Heart left ventricle (tissue), 16 donors: Measurements from ENCODE around the gene SOX30. TPM values are rescaled to one million over a fixed set of nuclear protein-coding genes. Genes with fewer than 3 reads are reported as not detected.
"Not testable (repeated sequence)": the region's sequence is repeated elsewhere in the genome, so short reads cannot be mapped to it uniquely, and the experiment has no call there.

Experiments
- ATAC-seq, 4 donors: fragments of 200-7000 bp; cut with Tn5 transposase; one replicate each; pipeline ENCODE4 v1.9.1; 2020 to 2022; ENCODE audit warnings: moderate library complexity in 4 of 4, mild to moderate bottlenecking in 3 of 4, moderate number of reproducible peaks in 1 of 4
- DNase-seq, 5 donors: peaks; one replicate each; pipeline ENCODE4 v3.0.0-alpha.2; 2020
- H3K27ac ChIP-seq, 12 donors: fragments of 200-600 bp; sonication (generic) in 4 of 12; one replicate each; pipeline versions ENCODE4 v1.5.0 to v1.8.0; 2016 to 2022; ENCODE audit warnings: mild to moderate bottlenecking in 2 of 12
- H3K27me3 ChIP-seq, 9 donors: fragments of 200-600 bp; sonication (generic) in 2 of 9; one replicate each; pipeline versions ENCODE4 v1.5.1 to v1.8.0; 2016 to 2022; ENCODE audit warnings: mild to moderate bottlenecking in 3 of 9
- H3K36me3 ChIP-seq, 9 donors: fragments of 200-600 bp; sonication (generic) in 2 of 9; one replicate each; pipeline versions ENCODE4 v1.5.0 to v1.8.0; 2018 to 2022; ENCODE audit warnings: mild to moderate bottlenecking in 2 of 9
- H3K4me1 ChIP-seq, 12 donors: fragments of 200-600 bp; sonication (generic) in 4 of 12; one replicate each; pipeline versions ENCODE4 v1.5.0 to v1.8.0; 2016 to 2022; ENCODE audit warnings: mild to moderate bottlenecking in 3 of 12
- H3K4me3 ChIP-seq, 12 donors: fragments of 200-600 bp; sonication (generic) in 4 of 12; one replicate each; pipeline versions ENCODE4 v1.5.0 to v1.8.0; 2017 to 2022; ENCODE audit warnings: mild to moderate bottlenecking in 9 of 12, moderate library complexity in 4 of 12
- H3K9me3 ChIP-seq, 12 donors: fragments of 200-600 bp; sonication (generic) in 4 of 12; one replicate each; pipeline versions ENCODE4 v1.5.0 to v1.8.0; 2016 to 2022; ENCODE audit warnings: mild to moderate bottlenecking in 1 of 12
- POLR2A ChIP-seq, 2 donors: fragments of 450-650 bp; IDR thresholded peaks; one replicate each; pipeline ENCODE4 v1.6.1; 2017; ENCODE audit warnings: antibody characterized with exemption in 2 of 2, mild to moderate bottlenecking in 2 of 2, moderate library complexity in 2 of 2
- WGBS, 4 donors: extraction: QIAGEN DNeasy Blood & Tissue Kit in 2 of 4; methylation state at CpG; one replicate each; pipeline versions ENCODE4 v1.1.5 to v1.1.7; 2013 to 2018; 5-methylcytosine and 5-hydroxymethylcytosine counted together
- intact Hi-C, 10 donors: fragments of 100-400 bp; cut with DNase I; formaldehyde crosslinking; loops; one replicate each; pipeline versions ENCODE4 v1.11.1 to v1.14.2; 2022
- long read RNA-seq, 3 donors: library from polyadenylated mRNA; unstranded; transcript quantifications; one replicate each; pipeline ENCODE4 v2.0.0, GENCODE V29; 2020 to 2021
- polyA plus RNA-seq, 2 donors: library from polyadenylated mRNA; stranded (reverse); fragments of 200-250 nt; gene quantifications; one replicate each; pipeline ENCODE4 v1.2.3, GENCODE V29; 2013
- total RNA-seq, 9 donors: library from RNA; depleted of rRNA in 2 of 9; stranded (reverse); fragments of >200 nt in 2 of 9; fragmentation: NEBNext Ultra II Directional in 3 of 9; extraction: Animal tissue kit (Norgen Biotek cat#: 25700) in 3 of 9; gene quantifications; one replicate each; pipeline versions ENCODE4 v1.1.0 to v1.2.4, GENCODE V29; 2016 to 2023
- TF ChIP-seq, protein P1 (sequence below), 12 donors: fragments of 200-600 bp; sonication (generic) in 4 of 12; IDR thresholded peaks; one replicate each; pipeline versions ENCODE4 v1.5.0 to v1.8.0; 2018 to 2022; ENCODE audit warnings: antibody characterized with exemption in 12 of 12, mild to moderate bottlenecking in 5 of 12
- donor health status: ischemic (EF 13 %, LVEDD 7.1; RV severe dilation, severe dysfunction).
- donor health status: healthy with polysubstance abuse.
- donor health status: DM: no; HTN: yes; CAD: no.
- donor health status: DM: no; HTN: no; CAD: no.
- donor health status: ischemic (EF 25% LVEDD 6.9; RV normal size, moderate dysfunction).
- donor health status: ischemic (EF 25% LVEDD 5.7; RV mildly dilated, moderate dysfunction).
- donor health status: healthy.
- donor health status: DM: yes; HTN: yes; CAD: no.
- donor health status: ischemic (EF 35%, LVEDD 5.7; RV mildly dilated, moderate dysfunction).
- donor health status: nonischemic (EF 11% LVEDD 7.7; RV severe dilation, severe dysfunction).
- donor health status: DM: yes; HTN: yes; CAD: no.
- donor health status: PGD.
- donor health status: ischemic (EF 29% LVEDD 5.4; RV normal size, mild dysfunction).
- donor health status: nonischemic (EF 23%, LVEDD 6.1; RV moderate dilation, normal function).

Gene SOX30
- total RNA-seq (under 1 TPM in 4 of 9 donors, not detected in 5; 0.11 to 0.48 (median 0.19) TPM), polyA plus RNA-seq (under 1 TPM; 0.08 to 0.11 TPM)
- long read RNA-seq, donor 1, result 0 reads
- long read RNA-seq, donor 2, result 0 reads
- long read RNA-seq, donor 3, result 0 reads

DNA sequence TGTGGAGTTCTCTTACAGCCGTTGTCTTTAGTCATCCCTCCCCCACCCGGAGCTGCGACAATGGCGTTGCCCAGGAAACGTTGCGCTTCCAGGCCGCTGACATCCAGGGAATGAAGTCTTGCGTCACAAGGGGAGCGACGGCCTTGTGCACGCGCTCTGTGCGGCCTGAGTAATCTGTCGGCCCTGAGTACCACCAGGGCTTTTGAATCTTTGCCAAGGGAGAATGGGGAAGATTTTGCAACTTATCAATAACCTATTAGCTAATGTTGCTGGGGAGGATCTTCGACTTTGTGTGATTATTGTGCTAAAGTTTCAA lies at the start of gene SOX30:
Gene SOX30, minus strand, starts transcription at position 62 of the 316 bp plus-strand sequence. CDS start 360 bp downstream, outside the sequence.
- ATAC-seq (no peak), DNase-seq (no peak)
- intact Hi-C loops, result no loop called here
- Histone ChIP-seq H3K27me3 (peaks cover 0 to 5% (median 0%) of the 10 kb centered on the region in 9 donors), H3K27ac (peak within 1 kb of the TSS in 1 of 12 donors; percentile 7), H3K36me3 (no peaks in the 10 kb centered on the region), H3K9me3 (peaks cover 0 to 18% (median 4%) of the 10 kb centered on the region in 12 donors), H3K4me1 (peaks cover 0 to 7% (median 1%) of the 10 kb centered on the region in 12 donors), H3K4me3 (peak within 1 kb of the TSS in 11 of 12 donors; percentile 23 to 64 (median 52))
- no peak for TF ChIP-seq POLR2A (IDR thresholded peaks at IDR 0.05)
- TF ChIP-seq, protein P1, sequence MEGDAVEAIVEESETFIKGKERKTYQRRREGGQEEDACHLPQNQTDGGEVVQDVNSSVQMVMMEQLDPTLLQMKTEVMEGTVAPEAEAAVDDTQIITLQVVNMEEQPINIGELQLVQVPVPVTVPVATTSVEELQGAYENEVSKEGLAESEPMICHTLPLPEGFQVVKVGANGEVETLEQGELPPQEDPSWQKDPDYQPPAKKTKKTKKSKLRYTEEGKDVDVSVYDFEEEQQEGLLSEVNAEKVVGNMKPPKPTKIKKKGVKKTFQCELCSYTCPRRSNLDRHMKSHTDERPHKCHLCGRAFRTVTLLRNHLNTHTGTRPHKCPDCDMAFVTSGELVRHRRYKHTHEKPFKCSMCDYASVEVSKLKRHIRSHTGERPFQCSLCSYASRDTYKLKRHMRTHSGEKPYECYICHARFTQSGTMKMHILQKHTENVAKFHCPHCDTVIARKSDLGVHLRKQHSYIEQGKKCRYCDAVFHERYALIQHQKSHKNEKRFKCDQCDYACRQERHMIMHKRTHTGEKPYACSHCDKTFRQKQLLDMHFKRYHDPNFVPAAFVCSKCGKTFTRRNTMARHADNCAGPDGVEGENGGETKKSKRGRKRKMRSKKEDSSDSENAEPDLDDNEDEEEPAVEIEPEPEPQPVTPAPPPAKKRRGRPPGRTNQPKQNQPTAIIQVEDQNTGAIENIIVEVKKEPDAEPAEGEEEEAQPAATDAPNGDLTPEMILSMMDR (IDR thresholded peaks at IDR 0.05), result no peak
- WGBS, 4 donors, result 92 to 95% (median 92%) methylated on average over 15 of the region's 15 CpGs

DNA sequence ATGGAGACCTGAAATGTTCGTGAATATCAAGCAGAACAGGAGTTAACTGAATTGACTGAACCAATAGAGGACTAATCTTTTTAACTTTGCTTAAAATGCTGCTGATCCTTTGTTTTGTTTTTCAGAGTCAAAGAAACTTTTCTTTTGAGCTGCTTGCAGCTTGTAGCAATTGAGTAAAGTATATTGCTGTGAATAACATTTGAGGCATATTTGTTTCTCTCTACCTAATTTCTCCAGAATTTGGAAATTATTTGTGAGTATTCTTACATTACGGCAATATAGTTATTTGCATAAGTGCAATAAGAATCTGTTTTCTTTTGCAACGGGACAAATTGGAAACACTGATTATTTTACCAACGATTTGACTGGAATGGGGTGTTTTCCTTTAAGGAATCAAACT lies 46.4 kb upstream of the SOX30 start:
- H3K27ac ChIP-seq, H3K4me3 ChIP-seq, intact Hi-C loops, H3K36me3 ChIP-seq, ATAC-seq, H3K27me3 ChIP-seq, H3K4me1 ChIP-seq, DNase-seq: not testable (repeated sequence)
- H3K9me3 ChIP-seq, result peaks cover 0 to 27% (median 8%) of the 10 kb centered on the region in 12 donors
- WGBS, 4 donors, result 69 to 93% (median 72%) methylated on average over 4 of the region's 4 CpGs

DNA sequence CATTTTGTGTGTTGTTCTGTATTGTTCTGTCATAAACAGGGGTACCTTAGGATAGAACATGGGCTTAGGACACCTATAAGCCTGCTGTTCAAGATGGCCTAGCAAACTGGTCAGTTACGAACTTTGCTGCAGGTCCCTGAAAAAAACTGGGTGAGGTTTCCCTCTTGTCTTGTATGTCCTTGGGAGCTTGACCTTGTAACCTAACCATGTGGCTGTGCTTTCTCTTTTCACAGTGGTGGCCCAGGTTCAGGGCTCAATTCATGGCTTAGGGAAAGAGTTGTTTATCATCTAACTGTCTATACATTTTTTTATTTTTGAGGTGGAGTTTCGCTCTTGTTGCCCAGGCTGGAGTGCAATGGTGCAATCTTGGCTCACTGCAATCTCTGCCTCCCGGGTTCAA lies 43.9 kb upstream of the SOX30 start:
- ATAC-seq, H3K36me3 ChIP-seq, DNase-seq, intact Hi-C loops, H3K4me1 ChIP-seq, H3K4me3 ChIP-seq, H3K27ac ChIP-seq, H3K27me3 ChIP-seq: not testable (repeated sequence)
- WGBS, 4 donors, result 88 to 96% (median 94%) methylated on average over 3 of the region's 3 CpGs
- peaks cover 0 to 20% (median 5%) of the 10 kb centered on the region in 12 donors for H3K9me3 ChIP-seq

DNA sequence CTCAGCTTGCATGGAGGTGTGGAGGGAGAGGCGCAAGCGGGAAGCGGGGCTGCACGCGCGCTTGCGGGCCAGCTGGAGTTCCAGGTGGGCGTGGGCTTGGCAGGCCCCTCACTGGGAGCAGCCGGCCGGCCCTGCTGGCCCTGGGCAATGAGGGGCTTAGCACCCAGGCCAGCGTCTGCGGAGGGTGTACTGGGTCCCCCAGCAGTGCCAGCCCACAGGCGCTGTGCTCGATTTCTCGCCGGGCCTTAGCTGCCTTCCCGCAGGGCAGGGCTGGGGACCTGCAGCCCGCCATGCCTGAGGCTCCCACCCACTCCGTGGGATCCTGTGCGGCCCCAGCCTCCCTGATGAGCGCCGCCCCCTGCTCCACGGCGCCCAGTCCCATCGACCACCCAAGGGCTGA lies 41.6 kb upstream of the SOX30 start:
- H3K36me3 ChIP-seq, H3K4me1 ChIP-seq, ATAC-seq, H3K27ac ChIP-seq, DNase-seq, intact Hi-C loops, H3K4me3 ChIP-seq, H3K27me3 ChIP-seq: not testable (repeated sequence)
- WGBS, 4 donors, result 87 to 100% (median 98%) methylated on average over 5 to 25 of the region's 25 CpGs
- H3K9me3 ChIP-seq, result peaks cover 0 to 14% (median 3%) of the 10 kb centered on the region in 12 donors

DNA sequence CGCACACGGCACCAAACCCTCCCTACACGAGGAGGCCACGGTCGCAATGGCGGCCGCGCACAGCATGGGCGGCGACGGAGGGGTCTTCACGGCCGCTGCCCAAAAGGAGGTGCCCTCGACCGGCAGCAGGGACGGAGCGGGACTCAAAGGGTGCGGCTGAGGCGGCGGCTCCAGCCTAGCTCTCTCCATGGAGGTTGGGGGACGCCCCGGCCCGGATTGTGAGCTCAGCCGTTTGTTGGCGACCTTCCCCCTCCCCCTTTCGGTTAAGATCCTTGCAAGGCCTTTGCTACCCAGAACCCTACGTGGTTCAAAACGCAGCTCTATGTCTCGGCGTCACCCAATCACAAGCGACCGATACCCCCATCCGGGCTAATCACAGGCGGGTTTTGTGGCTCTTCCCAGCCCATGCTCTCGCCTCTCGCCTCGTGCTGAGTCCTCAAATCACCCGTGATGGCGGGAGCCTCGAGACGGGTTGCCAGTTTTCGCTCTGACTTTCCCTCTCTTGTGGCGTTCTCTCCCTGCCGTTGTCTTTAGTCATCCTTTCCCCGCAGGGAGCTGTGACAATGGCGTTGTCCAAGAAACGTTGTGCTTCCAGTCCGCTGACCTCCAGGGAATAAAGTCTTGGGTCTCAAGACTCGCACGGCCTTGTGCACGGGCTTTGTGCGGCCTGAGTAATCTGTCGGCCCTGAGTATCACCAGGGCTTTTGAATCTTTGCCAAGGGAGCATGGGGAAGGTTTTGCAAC lies 38.6 kb upstream of the SOX30 start:
- peak in 1 of 4 donors; percentile 31 for ATAC-seq
- peaks cover 0 to 9% (median 0%) of the 10 kb centered on the region in 12 donors for H3K4me1 ChIP-seq
- TF ChIP-seq, protein P1 (IDR thresholded peaks at IDR 0.05), result no peak
- TF ChIP-seq POLR2A (IDR thresholded peaks at IDR 0.05), result no peak
- H3K9me3 ChIP-seq, result no peaks in the 10 kb centered on the region
- no peaks in the 10 kb centered on the region for H3K36me3 ChIP-seq
- H3K4me3 ChIP-seq, result peak overlapping the region in 1 of 12 donors; percentile 27
- intact Hi-C loops, result no loop called here
- DNase-seq, result no peak
- 67 to 87% (median 76%) methylated on average over 38 to 53 of the region's 53 CpGs for WGBS, 4 donors
- no peaks in the 10 kb centered on the region for H3K27me3 ChIP-seq
- H3K27ac ChIP-seq, result no peak overlapping the region
